Cardiac fibroblast (primary cell): Measurements from ENCODE around the gene PARD6B.

Experiments
- DNase-seq, 2 donors: peaks; one replicate each; pipeline versions ENCODE4 v3.0.0 to v3.0.0-alpha.2; 2010; ENCODE audit warnings: low read depth in 2 of 2
- H3K4me3 ChIP-seq, 2 donors: replicated peaks in 1 of 2; 1 replicate in 1 of 2; 2 replicates in 1 of 2; pipeline ENCODE4 v1.5.1; 2011; ENCODE audit warnings: low read depth in 2 of 2, low read length in 2 of 2, mild to moderate bottlenecking in 2 of 2, moderate library complexity in 1 of 2
- TF ChIP-seq, protein P1 (sequence below): IDR thresholded peaks from one replicate; pipeline ENCODE4 v1.5.1; 2011; ENCODE audit warnings: low read depth, mild to moderate bottlenecking, low read length, inconsistent platforms

Gene PARD6B

DNA sequence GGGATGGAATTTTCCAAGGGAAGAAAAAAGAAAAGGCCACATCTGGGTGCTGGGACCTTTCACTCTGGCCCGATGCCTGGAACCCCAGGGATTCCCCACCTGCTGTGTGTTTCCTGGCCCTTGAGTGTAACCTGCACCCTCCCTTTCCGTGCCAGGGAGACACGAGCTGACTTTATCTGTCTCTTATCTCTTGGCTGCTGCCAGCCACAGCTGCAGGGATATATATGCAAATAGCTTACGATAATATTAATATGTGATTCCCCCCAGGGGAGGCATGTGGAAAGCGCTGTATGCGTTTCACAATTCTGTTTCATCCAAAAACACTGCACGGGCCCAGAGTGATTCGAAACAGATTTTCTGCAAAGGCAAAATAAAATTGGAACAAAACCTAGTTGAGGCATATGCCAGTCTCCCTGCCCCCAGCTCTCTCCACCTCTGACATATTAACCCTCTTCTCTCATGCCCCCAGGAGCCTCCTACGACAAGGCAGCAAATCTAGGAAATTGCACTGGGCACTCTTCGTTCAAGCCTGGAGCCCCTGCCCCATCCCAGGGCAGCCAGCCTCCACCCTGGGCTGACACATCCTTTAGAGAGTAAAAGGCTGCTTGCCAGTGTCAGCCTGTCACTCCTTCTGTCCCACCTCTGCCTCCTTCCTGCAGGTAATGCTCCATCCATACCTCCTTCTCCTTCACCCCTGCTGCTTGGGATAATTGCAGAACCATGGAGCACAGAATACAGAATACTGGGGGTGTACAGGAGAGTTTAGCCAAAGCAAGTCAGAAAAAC, 41.3 kb upstream of the PARD6B start:
- TF ChIP-seq, protein P1, sequence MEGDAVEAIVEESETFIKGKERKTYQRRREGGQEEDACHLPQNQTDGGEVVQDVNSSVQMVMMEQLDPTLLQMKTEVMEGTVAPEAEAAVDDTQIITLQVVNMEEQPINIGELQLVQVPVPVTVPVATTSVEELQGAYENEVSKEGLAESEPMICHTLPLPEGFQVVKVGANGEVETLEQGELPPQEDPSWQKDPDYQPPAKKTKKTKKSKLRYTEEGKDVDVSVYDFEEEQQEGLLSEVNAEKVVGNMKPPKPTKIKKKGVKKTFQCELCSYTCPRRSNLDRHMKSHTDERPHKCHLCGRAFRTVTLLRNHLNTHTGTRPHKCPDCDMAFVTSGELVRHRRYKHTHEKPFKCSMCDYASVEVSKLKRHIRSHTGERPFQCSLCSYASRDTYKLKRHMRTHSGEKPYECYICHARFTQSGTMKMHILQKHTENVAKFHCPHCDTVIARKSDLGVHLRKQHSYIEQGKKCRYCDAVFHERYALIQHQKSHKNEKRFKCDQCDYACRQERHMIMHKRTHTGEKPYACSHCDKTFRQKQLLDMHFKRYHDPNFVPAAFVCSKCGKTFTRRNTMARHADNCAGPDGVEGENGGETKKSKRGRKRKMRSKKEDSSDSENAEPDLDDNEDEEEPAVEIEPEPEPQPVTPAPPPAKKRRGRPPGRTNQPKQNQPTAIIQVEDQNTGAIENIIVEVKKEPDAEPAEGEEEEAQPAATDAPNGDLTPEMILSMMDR = no peak
- DNase-seq = peak; percentile 37 to 84
- H3K4me3 ChIP-seq = peak overlapping the region in 1 of 2 donors; percentile 43

DNA sequence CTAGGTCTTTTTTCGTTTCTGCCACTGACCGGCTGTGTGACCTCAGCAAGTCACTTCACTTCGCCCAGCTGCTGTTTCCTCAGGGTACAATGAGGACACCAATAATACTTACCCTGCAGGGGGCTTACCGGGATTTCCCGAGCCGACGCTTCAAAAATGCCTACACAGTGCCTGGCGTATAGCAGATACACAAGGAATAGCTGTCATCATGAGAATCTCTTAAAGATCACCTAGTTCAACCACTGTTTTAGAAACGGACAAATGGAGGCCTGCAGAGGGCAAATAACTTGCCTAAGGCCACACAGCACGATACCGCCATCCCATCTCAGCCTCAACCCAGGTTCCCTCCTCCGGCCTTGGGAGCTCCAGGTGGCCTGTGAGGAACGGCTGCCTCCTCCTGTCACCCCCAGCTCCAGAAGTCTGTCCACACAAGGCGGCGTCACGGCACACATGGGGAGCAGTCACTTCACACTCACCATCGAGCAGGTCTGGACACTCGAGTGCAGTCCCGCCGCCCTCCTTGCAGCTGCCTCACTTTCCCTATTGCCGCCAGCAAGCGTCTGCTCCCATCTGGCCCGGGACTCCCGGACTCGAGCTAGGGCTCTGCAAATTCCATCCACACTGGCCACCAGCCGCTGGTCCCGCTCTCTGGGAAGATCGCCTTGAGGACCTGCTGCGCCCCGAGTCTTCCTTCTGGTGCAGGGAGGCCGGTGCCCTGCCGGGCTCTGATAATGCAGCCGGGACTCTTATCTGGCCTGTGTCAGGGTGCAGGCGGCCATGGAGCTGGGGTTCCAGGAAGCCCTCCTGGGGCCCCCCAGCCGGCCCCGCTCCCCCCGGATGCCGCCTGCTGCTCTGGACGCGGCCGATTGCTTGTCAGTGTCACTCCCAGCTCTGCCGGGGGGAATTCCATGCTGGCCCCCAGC, 40.5 kb upstream of the PARD6B start, which contains the start of gene RIPOR3:
Gene RIPOR3 (minus strand): TSS at position 893 of the 923 bp plus-strand sequence. CDS start 414 bp downstream, at position 479.
- H3K4me3 ChIP-seq = peak within 1 kb of the TSS; percentile 32 to 43
- TF ChIP-seq, protein P1 = no peak
- DNase-seq = no peak

DNA sequence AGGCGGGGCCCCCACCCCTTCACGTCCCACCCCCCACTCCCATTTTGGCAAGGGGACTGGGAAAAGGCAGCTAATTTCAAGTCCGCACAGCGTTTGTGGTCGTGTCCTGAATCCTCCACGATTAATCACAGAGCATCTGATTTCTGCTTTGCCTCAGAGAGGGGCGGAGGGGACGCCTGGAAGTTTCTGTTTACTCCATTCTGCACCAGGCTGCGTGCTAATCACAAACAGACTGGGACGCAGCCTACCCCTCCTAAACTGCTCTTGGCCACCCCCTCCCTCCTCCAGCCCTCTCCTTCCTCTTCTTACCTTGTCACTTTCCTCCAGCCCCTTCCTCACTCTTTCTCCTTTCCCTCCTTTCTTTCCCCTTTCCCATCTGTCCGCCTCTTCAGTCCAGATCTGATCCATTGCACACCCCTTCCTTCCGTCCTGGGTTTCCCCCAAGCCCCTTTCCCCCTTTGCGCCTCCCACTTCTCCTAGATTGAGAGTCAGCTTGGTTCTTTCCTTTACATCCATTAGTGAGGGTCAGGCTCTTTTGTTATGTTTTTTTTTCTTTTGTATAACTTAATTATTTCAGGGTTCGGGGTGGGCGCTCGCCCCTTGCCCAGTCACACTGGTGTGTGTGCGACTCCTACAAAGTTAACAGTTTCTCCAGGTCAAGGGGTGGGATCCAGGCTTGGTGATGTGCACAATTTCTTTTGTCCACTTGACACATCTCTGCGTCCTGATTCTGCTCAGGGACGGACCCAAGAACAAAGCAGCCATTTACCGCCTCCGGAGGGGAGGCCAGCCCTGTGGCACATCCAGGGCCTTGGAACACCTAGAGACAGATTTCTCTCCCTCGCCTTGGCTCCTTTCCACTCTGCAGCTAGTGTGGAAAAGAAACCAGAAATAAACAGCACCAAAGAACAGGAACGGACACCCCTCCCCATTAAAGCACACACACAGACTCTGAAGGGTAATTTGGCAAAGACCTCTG, 39.5 kb upstream of the PARD6B start:
- DNase-seq = peak; percentile 38 to 68
- TF ChIP-seq, protein P1 = no peak
- peak overlapping the region; percentile 32 to 43 for H3K4me3 ChIP-seq

DNA sequence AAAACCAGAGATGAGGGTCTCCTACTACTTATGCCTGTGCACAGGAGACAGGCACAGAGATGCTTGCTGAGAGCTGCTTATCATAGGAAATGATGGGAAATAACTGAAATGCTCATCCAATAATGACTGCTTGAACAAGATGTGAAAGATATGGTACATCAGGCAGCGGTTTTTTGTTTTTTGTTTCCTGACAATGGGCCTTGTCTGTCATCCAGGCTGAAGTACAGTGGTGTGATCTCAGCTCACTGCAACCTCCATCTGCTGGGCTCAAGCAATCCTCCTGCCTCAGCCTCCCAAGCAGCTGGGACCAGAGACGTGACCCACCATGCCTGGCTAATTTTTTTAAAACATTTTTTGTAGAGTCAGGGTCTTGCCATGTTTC, 38.8 kb upstream of the PARD6B start:
- TF ChIP-seq, protein P1 = no peak
- no peak for DNase-seq
- no peak overlapping the region for H3K4me3 ChIP-seq

DNA sequence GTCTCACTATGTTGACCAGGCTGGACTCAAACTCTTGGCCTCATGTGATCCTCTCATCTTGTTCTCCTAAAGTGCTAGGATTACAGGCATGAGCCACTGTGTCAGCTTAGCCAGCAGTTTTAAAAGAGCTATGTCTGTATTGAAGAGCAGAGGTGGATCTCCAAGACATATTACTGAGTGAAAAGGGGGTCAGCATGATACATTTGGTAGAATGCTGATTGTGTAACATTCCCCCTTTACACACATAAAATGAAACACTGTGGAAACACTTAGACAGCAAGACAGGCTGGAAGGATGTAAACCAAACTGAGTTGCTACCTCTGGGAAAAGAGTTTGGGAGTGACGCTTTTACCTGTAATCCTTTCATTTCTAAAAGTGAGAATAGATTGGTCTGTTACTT, 38.4 kb upstream of the PARD6B start:
- peak in 1 of 2 donors; percentile 16 for DNase-seq
- TF ChIP-seq, protein P1 = no peak
- H3K4me3 ChIP-seq = no peak overlapping the region
